Mesenchymal stem cell (in vitro differentiated cells and primary cell): ENCODE results near the gene KIF1B.

ENCODE experiments used
- DNase-seq: peaks from one replicate; pipeline ENCODE4 v3.0.0-alpha.2; 2013
- H2AFZ ChIP-seq: one replicate; pipeline ENCODE4 v1.6.1; 2013; ENCODE audit warnings: low read depth, mild to moderate bottlenecking, control low read depth, inconsistent platforms, low read length, moderate library complexity
- H2AK5ac ChIP-seq: 2 replicates; pipeline ENCODE4 v1.6.1; 2013; ENCODE audit warnings: low read length, moderate library complexity, mild to moderate bottlenecking, inconsistent platforms; ENCODE audit not compliant: severe bottlenecking
- H2BK120ac ChIP-seq: one replicate; pipeline ENCODE4 v1.6.1; 2013; ENCODE audit warnings: low read depth, mild to moderate bottlenecking, inconsistent platforms, low read length, moderate library complexity
- H2BK12ac ChIP-seq, 2 experiments: one replicate each; pipeline ENCODE4 v1.6.1; 2013; ENCODE audit warnings: inconsistent platforms in 2 of 2, low read length in 2 of 2, mild to moderate bottlenecking in 2 of 2, moderate library complexity in 2 of 2, control low read depth in 1 of 2
- H2BK15ac ChIP-seq: one replicate; pipeline ENCODE4 v1.6.1; 2013; ENCODE audit warnings: mild to moderate bottlenecking, low read depth, inconsistent platforms; ENCODE audit not compliant: poor library complexity, severe bottlenecking
- H2BK5ac ChIP-seq: 2 replicates; pipeline ENCODE4 v1.6.1; 2013; ENCODE audit warnings: low read depth, mild to moderate bottlenecking, low read length, control low read depth, inconsistent platforms; ENCODE audit not compliant: poor library complexity, severe bottlenecking
- H3K14ac ChIP-seq, 2 experiments: one replicate each; pipeline ENCODE4 v1.6.1; 2013; ENCODE audit warnings: inconsistent platforms in 2 of 2, low read length in 2 of 2, control low read depth in 1 of 2, mild to moderate bottlenecking in 1 of 2, moderate library complexity in 1 of 2
- H3K18ac ChIP-seq, 2 experiments: one replicate each; pipeline ENCODE4 v1.6.1; 2013; ENCODE audit warnings: inconsistent platforms in 2 of 2, low read length in 2 of 2, control low read depth in 1 of 2, low read depth in 1 of 2, mild to moderate bottlenecking in 1 of 2
- H3K23ac ChIP-seq, 2 experiments: one replicate each; pipeline ENCODE4 v1.6.1; 2013; ENCODE audit warnings: inconsistent platforms in 2 of 2, low read length in 2 of 2, mild to moderate bottlenecking in 2 of 2, moderate library complexity in 2 of 2, control low read depth in 1 of 2
- H3K27ac ChIP-seq: 2 replicates; pipeline ENCODE4 v1.5.1; 2013; ENCODE audit warnings: mild to moderate bottlenecking, moderate library complexity, low read length, control low read depth, inconsistent platforms; ENCODE audit not compliant: poor library complexity, severe bottlenecking
- H3K27me3 ChIP-seq, 2 experiments: 2 replicates each; pipeline versions ENCODE4 v1.6.1 to v1.7.0; 2013; ENCODE audit warnings: low read length in 2 of 2, mild to moderate bottlenecking in 2 of 2, moderate library complexity in 2 of 2, control low read depth in 1 of 2, inconsistent platforms in 1 of 2; ENCODE audit not compliant: control insufficient read depth in 1 of 2, insufficient read depth in 1 of 2
- H3K36me3 ChIP-seq, 2 experiments: 2 replicates each; pipeline versions ENCODE4 v1.6.1 to v1.7.0; 2013; ENCODE audit warnings: low read length in 2 of 2, control low read depth in 1 of 2, inconsistent platforms in 1 of 2, low read depth in 1 of 2, mild to moderate bottlenecking in 1 of 2; ENCODE audit not compliant: insufficient read depth in 2 of 2, control insufficient read depth in 1 of 2
- H3K4ac ChIP-seq, 2 experiments: one replicate each; pipeline ENCODE4 v1.6.1; 2013; ENCODE audit warnings: inconsistent platforms in 2 of 2, low read length in 2 of 2, mild to moderate bottlenecking in 2 of 2, moderate library complexity in 2 of 2, control low read depth in 1 of 2, low read depth in 1 of 2
- H3K4me1 ChIP-seq: 2 replicates; pipeline ENCODE4 v1.6.1; 2013; ENCODE audit warnings: low read depth, low read length, control low read depth; ENCODE audit not compliant: control insufficient read depth, insufficient read depth
- H3K4me2 ChIP-seq: 2 replicates; pipeline ENCODE4 v1.6.1; 2013; ENCODE audit warnings: low read length, mild to moderate bottlenecking, inconsistent platforms; ENCODE audit not compliant: poor library complexity, severe bottlenecking
- H3K4me3 ChIP-seq, 2 experiments: 2 replicates each; pipeline versions ENCODE4 v1.5.1 to v1.7.0; 2013; ENCODE audit warnings: low read length in 2 of 2, mild to moderate bottlenecking in 2 of 2, control low read depth in 1 of 2, low read depth in 1 of 2; ENCODE audit not compliant: insufficient read depth in 1 of 2
- H3K79me1 ChIP-seq: replicated peaks from 2 replicates; pipeline ENCODE4 v1.6.1; 2013; ENCODE audit warnings: mild to moderate bottlenecking, control low read depth, low read length, inconsistent platforms; ENCODE audit not compliant: poor library complexity, severe bottlenecking
- H3K9ac ChIP-seq: 2 replicates; pipeline ENCODE4 v1.7.0; 2013; ENCODE audit warnings: mild to moderate bottlenecking, low read length, moderate library complexity
- H3K9me3 ChIP-seq: 2 replicates; pipeline ENCODE4 v1.7.0; 2013; ENCODE audit warnings: mild to moderate bottlenecking, low read length; ENCODE audit not compliant: control insufficient read depth
- H4K8ac ChIP-seq: one replicate; pipeline ENCODE4 v1.6.1; 2013; ENCODE audit warnings: inconsistent platforms, mild to moderate bottlenecking, low read length, moderate library complexity
- H4K91ac ChIP-seq: one replicate; pipeline ENCODE4 v1.6.1; 2013; ENCODE audit warnings: mild to moderate bottlenecking, low read length, inconsistent platforms
- WGBS: methylation state at CpG from one replicate; pipeline ENCODE4 v1.1.7; 2013; ENCODE audit warnings: mixed read lengths; 5-methylcytosine and 5-hydroxymethylcytosine counted together

The KIF1B gene

DNA sequence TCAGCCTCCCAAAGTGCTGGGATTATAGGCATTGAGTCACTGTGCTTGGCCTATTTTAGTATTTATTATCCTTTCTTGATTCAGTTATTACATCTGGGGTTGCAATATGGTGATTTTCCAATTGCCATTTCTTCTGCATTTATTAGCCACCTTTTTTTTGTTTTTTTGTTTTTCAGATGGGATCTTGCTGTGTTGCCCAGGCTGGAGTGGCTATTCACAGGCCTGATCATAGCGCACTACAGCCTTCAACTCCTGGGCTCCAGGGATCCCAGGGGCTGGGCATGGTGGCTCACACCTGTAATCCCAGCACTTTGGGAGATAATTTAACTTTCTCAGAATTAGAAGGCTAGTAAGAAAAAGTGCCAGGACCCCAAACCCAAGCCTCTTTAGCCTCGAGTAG is 106.4 kb downstream of the KIF1B start:
- no peak overlapping the region for H3K27ac ChIP-seq
- no peak overlapping the region for H2BK12ac ChIP-seq
- no peak overlapping the region for H3K4me2 ChIP-seq
- H2AFZ ChIP-seq = no peak overlapping the region
- H2BK15ac ChIP-seq = no peak overlapping the region
- no peak overlapping the region for H4K8ac ChIP-seq
- 100% methylated on average over 2 of the region's 2 CpGs for WGBS
- H3K23ac ChIP-seq = no peak overlapping the region
- no peak for DNase-seq
- H3K14ac ChIP-seq = no peak overlapping the region
- H3K27me3 ChIP-seq = no peaks in the 10 kb centered on the region
- H3K9me3 ChIP-seq = no peaks in the 10 kb centered on the region
- no peak overlapping the region for H3K4ac ChIP-seq
- no peak overlapping the region for H2BK5ac ChIP-seq
- H4K91ac ChIP-seq = no peak overlapping the region
- no peaks in the 10 kb centered on the region for H3K4me1 ChIP-seq
- H2AK5ac ChIP-seq = no peak overlapping the region
- peaks cover 2% of the 10 kb centered on the region for H3K79me1 ChIP-seq
- peaks cover 2 to 15% of the 10 kb centered on the region in 2 experiments for H3K36me3 ChIP-seq
- no peak overlapping the region for H2BK120ac ChIP-seq
- H3K9ac ChIP-seq = no peak overlapping the region
- no peak overlapping the region for H3K18ac ChIP-seq
- H3K4me3 ChIP-seq = no peak overlapping the region

DNA sequence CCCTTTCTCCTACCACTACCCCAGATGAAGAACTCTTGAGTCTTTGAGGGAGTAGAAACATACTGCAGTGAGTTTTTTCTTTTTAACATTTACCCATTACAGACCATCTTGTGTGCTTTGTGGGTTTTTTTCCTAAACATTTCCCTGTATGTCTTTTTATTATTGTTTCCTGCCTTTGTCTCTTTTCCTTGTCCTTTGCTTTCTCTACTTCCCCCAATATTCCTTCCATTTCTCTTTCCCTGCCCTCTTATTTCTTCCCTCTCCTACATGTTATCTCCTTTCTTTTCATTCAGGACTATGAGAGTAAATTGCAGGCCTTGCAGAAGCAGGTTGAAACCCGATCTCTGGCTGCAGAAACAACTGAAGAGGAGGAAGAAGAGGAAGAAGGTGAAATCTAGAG is 109.4 kb downstream of the KIF1B start:
- Histone ChIP-seq H3K4me2 (no peak overlapping the region), H4K91ac (no peak overlapping the region), H2BK5ac (no peak overlapping the region), H2BK120ac (no peak overlapping the region), H2BK15ac (no peak overlapping the region), H3K18ac (no peak overlapping the region), H3K27me3 (no peaks in the 10 kb centered on the region), H3K9me3 (no peaks in the 10 kb centered on the region), H2AFZ (no peak overlapping the region), H3K23ac (no peak overlapping the region), H2BK12ac (no peak overlapping the region), H3K36me3 (peaks cover 5 to 29% of the 10 kb centered on the region in 2 experiments), H2AK5ac (no peak overlapping the region), H3K9ac (no peak overlapping the region), H3K27ac (no peak overlapping the region), H3K4me3 (no peak overlapping the region), H3K14ac (no peak overlapping the region), H3K4ac (no peak overlapping the region), H4K8ac (no peak overlapping the region), H3K79me1 (peaks cover 2% of the 10 kb centered on the region), H3K4me1 (no peaks in the 10 kb centered on the region)
- no peak for DNase-seq
- no CpG with 5 or more reads among the region's 1 CpG for WGBS

DNA sequence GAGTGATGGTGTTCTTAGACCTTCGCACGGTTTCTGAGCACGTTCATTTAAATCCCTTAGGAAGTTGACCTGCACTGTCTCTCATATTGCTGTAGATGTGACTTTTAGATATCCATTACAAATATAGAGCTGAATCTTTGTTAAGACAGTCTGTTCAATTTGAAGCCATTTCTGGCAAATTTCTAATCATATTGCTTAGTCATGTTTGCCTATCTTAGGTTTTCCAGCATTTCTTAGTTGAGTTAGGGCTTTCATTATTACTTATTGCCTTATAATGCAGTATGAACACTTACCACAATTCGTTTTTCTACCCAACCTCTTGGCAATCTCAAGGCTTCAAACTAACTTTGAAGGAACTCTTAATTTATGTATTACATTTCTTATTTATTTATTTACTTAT is 110.0 kb downstream of the KIF1B start:
- no peak overlapping the region for H3K23ac ChIP-seq
- no peak overlapping the region for H2BK5ac ChIP-seq
- no peaks in the 10 kb centered on the region for H3K27me3 ChIP-seq
- peaks cover 2% of the 10 kb centered on the region for H3K79me1 ChIP-seq
- no CpG with 5 or more reads among the region's 4 CpGs for WGBS
- H4K8ac ChIP-seq = no peak overlapping the region
- H3K4me2 ChIP-seq = no peak overlapping the region
- H4K91ac ChIP-seq = no peak overlapping the region
- H2BK120ac ChIP-seq = no peak overlapping the region
- H3K4me3 ChIP-seq = no peak overlapping the region
- H2BK12ac ChIP-seq = no peak overlapping the region
- H3K9ac ChIP-seq = no peak overlapping the region
- no peaks in the 10 kb centered on the region for H3K4me1 ChIP-seq
- H3K18ac ChIP-seq = no peak overlapping the region
- H3K36me3 ChIP-seq = peaks cover 5 to 35% of the 10 kb centered on the region in 2 experiments
- H3K27ac ChIP-seq = no peak overlapping the region
- no peak overlapping the region for H3K4ac ChIP-seq
- no peak overlapping the region for H2AK5ac ChIP-seq
- H3K14ac ChIP-seq = no peak overlapping the region
- no peak overlapping the region for H2BK15ac ChIP-seq
- no peak overlapping the region for H2AFZ ChIP-seq
- DNase-seq = no peak
- no peaks in the 10 kb centered on the region for H3K9me3 ChIP-seq

DNA sequence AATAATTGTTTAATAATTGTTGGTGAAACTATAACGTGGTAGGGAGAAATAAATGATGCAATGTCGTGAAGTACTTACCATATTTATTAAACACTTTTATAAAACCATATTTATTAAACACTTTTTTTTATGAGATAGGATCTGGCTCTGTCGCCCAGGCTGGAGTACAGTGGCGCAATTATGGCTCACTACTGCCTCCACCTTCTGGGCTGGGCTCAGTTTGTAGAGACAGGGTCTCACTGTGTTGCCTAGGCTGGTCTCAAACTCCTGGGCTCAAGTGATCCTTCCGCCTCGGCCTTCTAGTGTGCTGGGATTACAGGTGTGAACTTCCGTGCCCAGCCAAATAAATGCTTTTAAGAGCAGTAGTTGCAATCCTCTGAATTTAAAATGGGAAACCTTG is 112.5 kb downstream of the KIF1B start:
- no peak overlapping the region for H2BK12ac ChIP-seq
- H3K4me1 ChIP-seq = no peaks in the 10 kb centered on the region
- H2BK120ac ChIP-seq = no peak overlapping the region
- H3K9ac ChIP-seq = no peak overlapping the region
- no peak overlapping the region for H3K4me2 ChIP-seq
- no peaks in the 10 kb centered on the region for H3K9me3 ChIP-seq
- H2AK5ac ChIP-seq = no peak overlapping the region
- H3K4ac ChIP-seq = no peak overlapping the region
- H2AFZ ChIP-seq = no peak overlapping the region
- H3K18ac ChIP-seq = no peak overlapping the region
- no peak overlapping the region for H4K91ac ChIP-seq
- H4K8ac ChIP-seq = no peak overlapping the region
- no peak overlapping the region for H3K4me3 ChIP-seq
- H3K27ac ChIP-seq = no peak overlapping the region
- no peak overlapping the region for H3K14ac ChIP-seq
- H3K23ac ChIP-seq = no peak overlapping the region
- no peak overlapping the region for H2BK15ac ChIP-seq
- H3K79me1 ChIP-seq = no peaks in the 10 kb centered on the region
- 100% methylated on average over 5 of the region's 7 CpGs for WGBS
- H3K27me3 ChIP-seq = no peaks in the 10 kb centered on the region
- H3K36me3 ChIP-seq = peaks cover 11 to 49% of the 10 kb centered on the region in 2 experiments
- no peak overlapping the region for H2BK5ac ChIP-seq
- DNase-seq = no peak
